ENCODE measurements around the gene RBM15. TPM values are rescaled to one million over a fixed set of nuclear protein-coding genes. Genes with fewer than 3 reads are reported as not detected.

The RBM15 gene
- total RNA-seq, 1 donor from 2014 or later, result 41.4 TPM

DNA sequence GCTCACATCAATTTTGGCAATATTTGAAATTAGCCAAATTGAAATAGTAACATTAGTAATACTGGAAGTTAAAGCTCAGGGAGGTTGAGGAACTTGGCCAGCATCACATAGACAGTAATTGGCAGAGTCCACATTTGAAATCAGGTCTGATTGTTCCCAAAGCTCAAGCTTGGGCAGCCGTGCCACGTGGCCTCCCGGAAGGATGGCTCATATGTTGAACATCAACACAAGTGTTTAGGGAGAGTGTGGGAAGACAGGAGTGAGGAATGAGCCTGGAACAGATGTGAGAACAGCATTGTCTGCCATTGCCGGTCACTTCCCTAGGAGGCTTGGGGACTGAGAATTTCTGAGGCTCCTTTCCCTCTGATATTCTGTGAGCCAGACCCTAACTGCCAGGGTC is 40.2 kb upstream of the RBM15 start:
- DNase-seq (ENCODE audit: extremely low spot score, unreplicated experiment), result no peak
- H3K36me3 Mint-ChIP-seq, result no peaks in the 10 kb centered on the region
- no peak overlapping the region for H3K27ac Mint-ChIP-seq
- TF ChIP-seq, protein P1, sequence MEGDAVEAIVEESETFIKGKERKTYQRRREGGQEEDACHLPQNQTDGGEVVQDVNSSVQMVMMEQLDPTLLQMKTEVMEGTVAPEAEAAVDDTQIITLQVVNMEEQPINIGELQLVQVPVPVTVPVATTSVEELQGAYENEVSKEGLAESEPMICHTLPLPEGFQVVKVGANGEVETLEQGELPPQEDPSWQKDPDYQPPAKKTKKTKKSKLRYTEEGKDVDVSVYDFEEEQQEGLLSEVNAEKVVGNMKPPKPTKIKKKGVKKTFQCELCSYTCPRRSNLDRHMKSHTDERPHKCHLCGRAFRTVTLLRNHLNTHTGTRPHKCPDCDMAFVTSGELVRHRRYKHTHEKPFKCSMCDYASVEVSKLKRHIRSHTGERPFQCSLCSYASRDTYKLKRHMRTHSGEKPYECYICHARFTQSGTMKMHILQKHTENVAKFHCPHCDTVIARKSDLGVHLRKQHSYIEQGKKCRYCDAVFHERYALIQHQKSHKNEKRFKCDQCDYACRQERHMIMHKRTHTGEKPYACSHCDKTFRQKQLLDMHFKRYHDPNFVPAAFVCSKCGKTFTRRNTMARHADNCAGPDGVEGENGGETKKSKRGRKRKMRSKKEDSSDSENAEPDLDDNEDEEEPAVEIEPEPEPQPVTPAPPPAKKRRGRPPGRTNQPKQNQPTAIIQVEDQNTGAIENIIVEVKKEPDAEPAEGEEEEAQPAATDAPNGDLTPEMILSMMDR (conservative IDR thresholded peaks at IDR 0.05), result no peak
- no peaks in the 10 kb centered on the region for H3K9me3 Mint-ChIP-seq
- peaks cover 45% of the 10 kb centered on the region for H3K27me3 Mint-ChIP-seq
- no peak overlapping the region for H3K4me3 Mint-ChIP-seq
- no peaks in the 10 kb centered on the region for H3K4me1 Mint-ChIP-seq (ENCODE audit: unreplicated experiment)

DNA sequence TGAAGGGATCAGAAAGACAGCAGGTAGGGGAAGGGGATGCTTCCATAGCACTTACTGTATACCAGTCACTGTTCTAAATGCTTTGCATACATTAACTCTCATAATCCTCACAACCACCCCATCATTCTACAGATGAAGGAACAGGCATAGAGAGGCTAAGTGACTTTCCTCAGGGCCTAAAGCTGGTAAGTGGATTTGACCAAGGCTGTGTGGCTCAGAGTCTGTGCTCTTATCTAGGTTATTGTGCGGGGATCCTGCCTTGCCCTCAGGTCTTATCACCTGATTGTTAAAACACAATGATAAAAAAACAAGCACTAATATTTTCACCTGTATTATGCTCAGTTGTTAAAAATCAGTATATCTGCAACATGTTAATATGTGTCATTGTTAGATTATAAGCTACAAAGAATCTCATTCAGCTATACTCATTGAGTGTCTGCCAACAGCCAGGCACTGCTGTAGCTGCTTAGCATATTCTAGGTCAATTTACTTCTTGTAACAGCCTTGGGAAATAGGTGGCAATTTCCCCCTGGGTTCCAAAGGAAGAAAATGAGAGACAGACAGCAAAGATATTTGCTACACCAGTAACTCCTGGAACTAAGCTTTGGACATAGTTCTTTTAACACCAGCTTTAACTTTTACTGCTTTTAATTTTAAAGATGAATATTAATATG is 38.6 kb upstream of the RBM15 start:
- H3K4me3 Mint-ChIP-seq, result no peak overlapping the region
- no peak overlapping the region for H3K27ac Mint-ChIP-seq
- no peaks in the 10 kb centered on the region for H3K9me3 Mint-ChIP-seq
- H3K4me1 Mint-ChIP-seq (ENCODE audit: unreplicated experiment), result no peaks in the 10 kb centered on the region
- no peak for DNase-seq (ENCODE audit: extremely low spot score, unreplicated experiment)
- TF ChIP-seq, protein P1 (conservative IDR thresholded peaks at IDR 0.05), result no peak
- H3K36me3 Mint-ChIP-seq, result no peaks in the 10 kb centered on the region
- peaks cover 54% of the 10 kb centered on the region for H3K27me3 Mint-ChIP-seq

DNA sequence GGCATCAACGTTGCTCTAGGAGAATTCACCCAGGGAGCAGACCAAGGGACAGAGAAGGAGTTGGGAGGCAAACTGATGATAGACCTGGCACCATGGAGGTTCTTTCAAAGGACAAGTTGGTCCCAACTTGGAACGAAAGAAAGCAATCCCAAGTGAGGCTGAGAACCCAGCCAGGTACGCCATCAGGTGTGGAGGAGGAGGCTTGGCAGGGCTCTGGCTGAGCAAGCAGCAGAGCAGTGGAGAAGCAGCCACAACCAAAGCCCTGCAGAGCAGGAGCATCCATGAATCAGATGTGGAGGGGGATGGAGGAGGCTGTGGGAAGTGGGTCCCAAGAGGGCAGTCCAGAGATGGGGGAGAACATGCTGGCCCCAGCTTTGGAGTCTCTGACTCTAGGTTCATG is 36.3 kb upstream of the RBM15 start:
- TF ChIP-seq, protein P1 (conservative IDR thresholded peaks at IDR 0.05), result no peak
- no peak for DNase-seq (ENCODE audit: extremely low spot score, unreplicated experiment)
- Mint-ChIP-seq H3K9me3 (no peaks in the 10 kb centered on the region), H3K27ac (no peak overlapping the region), H3K36me3 (no peaks in the 10 kb centered on the region), H3K4me1 (ENCODE audit: unreplicated experiment) (peaks cover 3% of the 10 kb centered on the region), H3K27me3 (peaks cover 58% of the 10 kb centered on the region), H3K4me3 (no peak overlapping the region)

DNA sequence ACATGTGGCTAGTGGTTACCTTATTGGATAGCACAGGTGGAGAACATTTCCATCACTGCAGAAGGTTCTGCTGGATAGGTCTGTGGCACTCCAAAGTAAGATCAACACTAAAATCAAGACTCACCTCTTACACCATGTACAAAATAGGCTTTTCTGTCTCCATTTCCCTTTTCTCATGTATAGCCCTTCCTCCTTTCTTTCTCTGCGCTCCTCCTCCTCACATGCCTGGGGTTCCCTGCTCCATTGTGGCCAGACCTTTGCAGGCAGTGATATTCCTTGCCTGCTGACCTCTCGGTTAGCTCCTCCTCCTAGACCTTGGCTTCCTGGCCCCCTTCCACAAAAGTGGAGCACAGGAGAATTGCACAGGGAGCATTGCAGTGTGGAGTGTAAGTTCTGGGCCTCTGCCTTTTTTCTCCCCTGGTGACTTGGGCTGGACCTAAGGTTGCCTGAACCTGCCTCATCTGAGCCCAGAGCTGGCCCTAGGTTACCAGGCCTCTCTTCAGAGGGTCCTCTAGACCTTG is 33.2 kb upstream of the RBM15 start:
- H3K9me3 Mint-ChIP-seq, result no peaks in the 10 kb centered on the region
- TF ChIP-seq, protein P1 (conservative IDR thresholded peaks at IDR 0.05), result no peak
- no peak overlapping the region for H3K4me3 Mint-ChIP-seq
- H3K36me3 Mint-ChIP-seq, result no peaks in the 10 kb centered on the region
- peaks cover 59% of the 10 kb centered on the region for H3K27me3 Mint-ChIP-seq
- peaks cover 16% of the 10 kb centered on the region for H3K4me1 Mint-ChIP-seq (ENCODE audit: unreplicated experiment)
- no peak overlapping the region for H3K27ac Mint-ChIP-seq
- no peak for DNase-seq (ENCODE audit: extremely low spot score, unreplicated experiment)

DNA sequence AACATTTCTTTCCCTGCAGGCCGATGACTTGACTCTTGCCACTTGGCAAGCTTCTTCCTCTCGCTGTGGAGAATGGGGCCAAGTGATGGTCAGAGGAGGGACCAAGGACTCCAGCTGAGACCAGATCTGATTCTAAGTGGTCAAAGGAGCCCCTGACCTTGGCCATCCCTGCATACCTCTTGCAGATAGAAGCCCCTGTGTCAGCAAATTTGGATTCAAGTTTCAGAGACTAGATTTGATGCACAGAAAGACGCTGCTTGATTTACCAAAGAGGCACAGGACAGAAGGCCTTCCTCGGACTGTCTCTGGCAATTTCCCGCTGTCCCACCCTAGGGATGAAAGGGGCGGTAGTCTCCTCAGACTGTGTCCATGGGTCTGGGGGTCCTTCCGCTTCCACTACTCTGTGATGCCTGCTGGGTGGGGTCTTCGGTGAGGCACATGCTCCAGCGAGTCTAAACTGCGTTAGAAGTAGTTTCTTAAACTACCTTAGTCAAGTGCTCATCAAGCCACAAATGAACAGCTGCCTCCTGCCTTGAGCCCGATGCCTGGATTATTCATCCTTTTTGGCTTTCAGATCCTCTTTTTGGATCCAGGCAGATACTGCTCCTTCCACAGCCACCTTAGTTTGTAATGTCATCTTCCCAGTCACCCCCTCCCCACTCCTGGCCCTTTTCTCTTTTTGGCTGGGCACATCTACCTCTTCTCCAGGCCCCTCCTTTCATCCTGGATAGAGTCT is 31.8 kb upstream of the RBM15 start:
- no peak for DNase-seq (ENCODE audit: extremely low spot score, unreplicated experiment)
- H3K4me3 Mint-ChIP-seq, result no peak overlapping the region
- H3K4me1 Mint-ChIP-seq (ENCODE audit: unreplicated experiment), result peaks cover 18% of the 10 kb centered on the region
- no peaks in the 10 kb centered on the region for H3K9me3 Mint-ChIP-seq
- H3K36me3 Mint-ChIP-seq, result no peaks in the 10 kb centered on the region
- H3K27ac Mint-ChIP-seq, result no peak overlapping the region
- TF ChIP-seq, protein P1 (conservative IDR thresholded peaks at IDR 0.05), result no peak
- H3K27me3 Mint-ChIP-seq, result peaks cover 55% of the 10 kb centered on the region

Data from type B pancreatic cell (in vitro differentiated cells).